ENCODE measurements around the gene GPC6. TPM values are rescaled to one million over a fixed set of nuclear protein-coding genes. Genes with fewer than 3 reads are reported as not detected.

The GPC6 gene
- polyA plus RNA-seq, 1 of the 3 experiments (the other 2 are of a cell fraction) = 6.7 TPM

DNA sequence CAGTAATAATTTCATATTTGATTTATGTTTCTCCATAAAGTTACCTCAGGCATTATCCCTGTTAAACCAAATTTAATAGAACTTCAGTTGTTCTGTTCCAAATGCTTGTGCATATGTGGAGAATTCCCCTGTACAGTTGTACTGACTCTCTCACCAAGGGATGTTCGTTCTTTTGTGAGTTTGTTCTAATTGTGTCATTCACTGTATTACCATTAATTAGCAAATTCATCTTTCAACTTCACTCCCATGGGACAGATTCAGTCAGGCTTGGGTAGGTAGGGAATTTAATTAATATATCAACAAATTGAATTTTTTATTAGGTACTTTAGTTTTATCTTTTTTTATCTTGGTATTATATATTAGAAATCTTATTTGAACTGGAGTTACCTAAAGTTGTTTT, 987.5 kb downstream of the GPC6 start:
- H3F3A ChIP-seq (replicated peaks; ENCODE audit: insufficient read depth) = no peaks in the 10 kb centered on the region
- H3K9me3 ChIP-seq = no peaks in the 10 kb centered on the region
- H3K4me1 ChIP-seq (ENCODE audit: control insufficient read depth in 1 of 2, insufficient read depth in 2 of 2, low read depth in 1 of 2, low read length in 1 of 2) = peaks cover 2 to 7% of the 10 kb centered on the region in 2 experiments; a peak in 3 of 4 replicates
- no peaks in the 10 kb centered on the region for H3K79me2 ChIP-seq (ENCODE audit: insufficient read depth)
- no peaks in the 10 kb centered on the region for H3K27me3 ChIP-seq (ENCODE audit: insufficient read depth)
- ChIA-PET POLR2A (no interaction called here), CTCF (interaction anchor here (1.0 kb wide), 1 partner anchor 966 kb away, joined by 3 read pairs; no protein-coding TSS in a partner anchor)
- TF ChIP-seq JUND (IDR thresholded peaks at IDR 0.05) (no peak), MXI1 (IDR thresholded peaks at IDR 0.05; ENCODE audit: low read depth, low read length) (no peak), EZH2phosphoT487 (IDR thresholded peaks at IDR 0.05; ENCODE audit: borderline replicate concordance, low read depth) (no peak), GABPA (IDR thresholded peaks at IDR 0.05; ENCODE audit: low read depth) (no peak), NRF1 (IDR thresholded peaks at IDR 0.05; ENCODE audit: low read depth, low read length) (no peak), RFX5 (IDR thresholded peaks at IDR 0.05; ENCODE audit: low read length) (no peak), RCOR1 (IDR thresholded peaks at IDR 0.05; ENCODE audit: low read length) (no peak), ELF1 (IDR thresholded peaks at IDR 0.05) (no peak), SIN3A (IDR thresholded peaks at IDR 0.05; ENCODE audit: borderline replicate concordance, low read depth, low read length) (no peak), SMC3 (IDR thresholded peaks at IDR 0.05; ENCODE audit: low read depth, low read length) (no peak), RXRA (IDR thresholded peaks at IDR 0.05; ENCODE audit: borderline replicate concordance, low read depth) (no peak), TEAD4 (IDR thresholded peaks at IDR 0.05; ENCODE audit: borderline replicate concordance, insufficient read depth) (no peak), FOSL2 (IDR thresholded peaks at IDR 0.05; ENCODE audit: borderline replicate concordance, low read depth) (no peak), MEF2A (IDR thresholded peaks at IDR 0.05; ENCODE audit: borderline replicate concordance, low read depth) (no peak), RAD21 (IDR thresholded peaks at IDR 0.05; ENCODE audit: low read length) (no peak)
- TF ChIP-seq, protein P1, sequence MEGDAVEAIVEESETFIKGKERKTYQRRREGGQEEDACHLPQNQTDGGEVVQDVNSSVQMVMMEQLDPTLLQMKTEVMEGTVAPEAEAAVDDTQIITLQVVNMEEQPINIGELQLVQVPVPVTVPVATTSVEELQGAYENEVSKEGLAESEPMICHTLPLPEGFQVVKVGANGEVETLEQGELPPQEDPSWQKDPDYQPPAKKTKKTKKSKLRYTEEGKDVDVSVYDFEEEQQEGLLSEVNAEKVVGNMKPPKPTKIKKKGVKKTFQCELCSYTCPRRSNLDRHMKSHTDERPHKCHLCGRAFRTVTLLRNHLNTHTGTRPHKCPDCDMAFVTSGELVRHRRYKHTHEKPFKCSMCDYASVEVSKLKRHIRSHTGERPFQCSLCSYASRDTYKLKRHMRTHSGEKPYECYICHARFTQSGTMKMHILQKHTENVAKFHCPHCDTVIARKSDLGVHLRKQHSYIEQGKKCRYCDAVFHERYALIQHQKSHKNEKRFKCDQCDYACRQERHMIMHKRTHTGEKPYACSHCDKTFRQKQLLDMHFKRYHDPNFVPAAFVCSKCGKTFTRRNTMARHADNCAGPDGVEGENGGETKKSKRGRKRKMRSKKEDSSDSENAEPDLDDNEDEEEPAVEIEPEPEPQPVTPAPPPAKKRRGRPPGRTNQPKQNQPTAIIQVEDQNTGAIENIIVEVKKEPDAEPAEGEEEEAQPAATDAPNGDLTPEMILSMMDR (IDR thresholded peaks at IDR 0.05) = no peak
- TF ChIP-seq, protein P2, sequence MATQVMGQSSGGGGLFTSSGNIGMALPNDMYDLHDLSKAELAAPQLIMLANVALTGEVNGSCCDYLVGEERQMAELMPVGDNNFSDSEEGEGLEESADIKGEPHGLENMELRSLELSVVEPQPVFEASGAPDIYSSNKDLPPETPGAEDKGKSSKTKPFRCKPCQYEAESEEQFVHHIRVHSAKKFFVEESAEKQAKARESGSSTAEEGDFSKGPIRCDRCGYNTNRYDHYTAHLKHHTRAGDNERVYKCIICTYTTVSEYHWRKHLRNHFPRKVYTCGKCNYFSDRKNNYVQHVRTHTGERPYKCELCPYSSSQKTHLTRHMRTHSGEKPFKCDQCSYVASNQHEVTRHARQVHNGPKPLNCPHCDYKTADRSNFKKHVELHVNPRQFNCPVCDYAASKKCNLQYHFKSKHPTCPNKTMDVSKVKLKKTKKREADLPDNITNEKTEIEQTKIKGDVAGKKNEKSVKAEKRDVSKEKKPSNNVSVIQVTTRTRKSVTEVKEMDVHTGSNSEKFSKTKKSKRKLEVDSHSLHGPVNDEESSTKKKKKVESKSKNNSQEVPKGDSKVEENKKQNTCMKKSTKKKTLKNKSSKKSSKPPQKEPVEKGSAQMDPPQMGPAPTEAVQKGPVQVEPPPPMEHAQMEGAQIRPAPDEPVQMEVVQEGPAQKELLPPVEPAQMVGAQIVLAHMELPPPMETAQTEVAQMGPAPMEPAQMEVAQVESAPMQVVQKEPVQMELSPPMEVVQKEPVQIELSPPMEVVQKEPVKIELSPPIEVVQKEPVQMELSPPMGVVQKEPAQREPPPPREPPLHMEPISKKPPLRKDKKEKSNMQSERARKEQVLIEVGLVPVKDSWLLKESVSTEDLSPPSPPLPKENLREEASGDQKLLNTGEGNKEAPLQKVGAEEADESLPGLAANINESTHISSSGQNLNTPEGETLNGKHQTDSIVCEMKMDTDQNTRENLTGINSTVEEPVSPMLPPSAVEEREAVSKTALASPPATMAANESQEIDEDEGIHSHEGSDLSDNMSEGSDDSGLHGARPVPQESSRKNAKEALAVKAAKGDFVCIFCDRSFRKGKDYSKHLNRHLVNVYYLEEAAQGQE (IDR thresholded peaks at IDR 0.05; ENCODE audit: low read depth, low read length) = no peak
- TF ChIP-seq, protein P3, sequence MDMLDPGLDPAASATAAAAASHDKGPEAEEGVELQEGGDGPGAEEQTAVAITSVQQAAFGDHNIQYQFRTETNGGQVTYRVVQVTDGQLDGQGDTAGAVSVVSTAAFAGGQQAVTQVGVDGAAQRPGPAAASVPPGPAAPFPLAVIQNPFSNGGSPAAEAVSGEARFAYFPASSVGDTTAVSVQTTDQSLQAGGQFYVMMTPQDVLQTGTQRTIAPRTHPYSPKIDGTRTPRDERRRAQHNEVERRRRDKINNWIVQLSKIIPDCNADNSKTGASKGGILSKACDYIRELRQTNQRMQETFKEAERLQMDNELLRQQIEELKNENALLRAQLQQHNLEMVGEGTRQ (IDR thresholded peaks at IDR 0.05; ENCODE audit: borderline replicate concordance, low read depth, low read length) = no peak
- H3K9me2 ChIP-seq = no peaks in the 10 kb centered on the region
- no peak for DNase-seq
- H3K4me2 ChIP-seq = no peak overlapping the region
- H3K4me3 ChIP-seq (ENCODE audit: low read depth in 2 of 2, low read length in 1 of 2) = no peak overlapping the region
- no peaks in the 10 kb centered on the region for H3K36me3 ChIP-seq (replicated peaks in 1 of 2; ENCODE audit: control insufficient read depth in 1 of 2, insufficient read depth in 2 of 2, low read length in 1 of 2)
- H3K9ac ChIP-seq = no peak overlapping the region
- WGBS (ENCODE audit: low lambda C conversion rate) = 86% methylated on average over 1 of the region's 1 CpG
- H4K20me1 ChIP-seq (ENCODE audit: insufficient read depth) = no peaks in the 10 kb centered on the region
- no peak overlapping the region for H3K27ac ChIP-seq (ENCODE audit: low read depth in 2 of 2, low read length in 1 of 2)
- H2AFZ ChIP-seq (ENCODE audit: low read depth) = no peak overlapping the region
